Erythroblast (primary cell): ENCODE data around the gene CALML3.

Experiments used
- GATA1 ChIP-seq: IDR thresholded peaks from 2 replicates; pipeline ENCODE4 v1.6.1; 2011; ENCODE audit warnings: low read depth, mild to moderate bottlenecking, control low read depth, low read length, moderate library complexity
- POLR2A ChIP-seq: IDR thresholded peaks from 2 replicates; pipeline ENCODE4 v1.6.1; 2011; ENCODE audit warnings: mild to moderate bottlenecking, low read length

GRCh38 chr10:5568984-5569383 is 44.2 kb downstream of the CALML3 start:
- TF ChIP-seq POLR2A (no peak), GATA1 (no peak)
